ENCODE results near the gene USP24. TPM values are rescaled to one million over a fixed set of nuclear protein-coding genes. Genes with fewer than 3 reads are reported as not detected.

USP24 gene
- total RNA-seq, 1 experiment from 2014 or later, result 45.7 TPM

GRCh38 chr1:55060133-55060999 is 154.8 kb downstream of the USP24 start:
- Mint-ChIP-seq H3K27me3 (ENCODE audit: insufficient read depth, unreplicated experiment) (no peaks in the 10 kb centered on the region), H3K36me3 (ENCODE audit: insufficient read depth, unreplicated experiment) (peaks cover 5% of the 10 kb centered on the region), H3K4me1 (ENCODE audit: insufficient read depth, unreplicated experiment) (peaks cover 13% of the 10 kb centered on the region), H3K4me3 (ENCODE audit: unreplicated experiment) (no peak overlapping the region), H3K27ac (ENCODE audit: low read depth, unreplicated experiment) (no peak overlapping the region), H3K9me3 (ENCODE audit: unreplicated experiment) (no peaks in the 10 kb centered on the region)
- CTCF ChIA-PET, result interaction anchor here (0.5 to 1.7 kb wide), 7 partner anchors 15 to 1649 kb away, joined by 3 to 5 read pairs (median 3); no protein-coding TSS in a partner anchor
- no peak for TF ChIP-seq CTCF (IDR thresholded peaks at IDR 0.05; ENCODE audit: unreplicated experiment)
- intact Hi-C loops (cut with micrococcal nuclease), result no loop called here
- POLR2A ChIA-PET, result interaction anchor here (0.6 kb wide), 1 partner anchor 46 kb away, joined by 3 read pairs; no protein-coding TSS in a partner anchor
- no peak for DNase-seq (ENCODE audit: unreplicated experiment)
- no TSS peak for BruUV-seq (replicated peaks)

GRCh38 chr1:55059302-55060132 is 155.6 kb downstream of the USP24 start:
- intact Hi-C loops (cut with micrococcal nuclease), result no loop called here
- ChIA-PET POLR2A (interaction anchor here (0.6 to 1.0 kb wide), 2 partner anchors 9 to 47 kb away, joined by 3 read pairs; no protein-coding TSS in a partner anchor), CTCF (interaction anchor here (0.6 to 1.7 kb wide), 4 partner anchors 10 to 1650 kb away, joined by 3 to 5 read pairs (median 4); no protein-coding TSS in a partner anchor)
- TF ChIP-seq CTCF (IDR thresholded peaks at IDR 0.05; ENCODE audit: unreplicated experiment), result no peak
- H3K27me3 Mint-ChIP-seq (ENCODE audit: insufficient read depth, unreplicated experiment), result no peaks in the 10 kb centered on the region
- no peak for DNase-seq (ENCODE audit: unreplicated experiment)
- no peaks in the 10 kb centered on the region for H3K9me3 Mint-ChIP-seq (ENCODE audit: unreplicated experiment)
- no peak overlapping the region for H3K27ac Mint-ChIP-seq (ENCODE audit: low read depth, unreplicated experiment)
- no peaks in the 10 kb centered on the region for H3K36me3 Mint-ChIP-seq (ENCODE audit: insufficient read depth, unreplicated experiment)
- H3K4me3 Mint-ChIP-seq (ENCODE audit: unreplicated experiment), result no peak overlapping the region
- BruUV-seq (replicated peaks), result no TSS peak
- H3K4me1 Mint-ChIP-seq (ENCODE audit: insufficient read depth, unreplicated experiment), result peaks cover 8% of the 10 kb centered on the region

- ChIA-PET POLR2A (no interaction called here), CTCF (interaction anchor here (1.4 kb wide), 1 partner anchor 11 kb away, joined by 5 read pairs; no protein-coding TSS in a partner anchor)
- no TSS peak for BruUV-seq (replicated peaks)
These were observed 157.2 kb downstream of the USP24 start for GRCh38 chr1:55057956-55058298.

More at GRCh38 chr1:55057956-55058298, 157.2 kb downstream of the USP24 start:
- Mint-ChIP-seq H3K9me3 (ENCODE audit: unreplicated experiment) (no peaks in the 10 kb centered on the region), H3K27ac (ENCODE audit: low read depth, unreplicated experiment) (no peak overlapping the region), H3K4me3 (ENCODE audit: unreplicated experiment) (no peak overlapping the region), H3K4me1 (ENCODE audit: insufficient read depth, unreplicated experiment) (peaks cover 8% of the 10 kb centered on the region), H3K27me3 (ENCODE audit: insufficient read depth, unreplicated experiment) (no peaks in the 10 kb centered on the region), H3K36me3 (ENCODE audit: insufficient read depth, unreplicated experiment) (no peaks in the 10 kb centered on the region)
- DNase-seq (ENCODE audit: unreplicated experiment), result no peak
- no peak for TF ChIP-seq CTCF (IDR thresholded peaks at IDR 0.05; ENCODE audit: unreplicated experiment)
- intact Hi-C loops (cut with micrococcal nuclease), result no loop called here
